Upper lobe of left lung (tissue), 6 donors: ENCODE data around the gene SOX21. TPM values are rescaled to one million over a fixed set of nuclear protein-coding genes. Genes with fewer than 3 reads are reported as not detected.

ENCODE experiments used
- ATAC-seq, 2 donors: fragments of 200-7000 bp; cut with Tn5 transposase; one replicate each; pipeline ENCODE4 v1.9.1; 2022; ENCODE audit warnings: mild to moderate bottlenecking in 2 of 2, moderate library complexity in 2 of 2; ENCODE audit not compliant: low FRiP score in 2 of 2
- DNase-seq, 2 donors: peaks; one replicate each; pipeline ENCODE4 v3.0.0-alpha.2; 2019 to 2020
- H3K27ac ChIP-seq, 4 donors: fragments of 200-600 bp; sonication (generic); one replicate each; pipeline ENCODE4 v1.5.1; 2016 to 2019
- H3K27me3 ChIP-seq, 4 donors: fragments of 200-600 bp; sonication (generic); one replicate each; pipeline ENCODE4 v1.5.1; 2017 to 2019
- H3K36me3 ChIP-seq, 4 donors: fragments of 200-600 bp; sonication (generic); one replicate each; pipeline ENCODE4 v1.5.1; 2016 to 2019
- H3K4me1 ChIP-seq, 4 donors: fragments of 200-600 bp; sonication (generic); one replicate each; pipeline ENCODE4 v1.5.1; 2018 to 2019
- H3K4me3 ChIP-seq, 4 donors: fragments of 200-600 bp; sonication (generic); one replicate each; pipeline ENCODE4 v1.5.1; 2017 to 2019; ENCODE audit warnings: mild to moderate bottlenecking in 2 of 4, moderate library complexity in 1 of 4
- H3K9me3 ChIP-seq, 4 donors: fragments of 200-600 bp; sonication (generic); one replicate each; pipeline ENCODE4 v1.5.1; 2018 to 2019
- CTCF ChIP-seq, 6 experiments: fragments of 450-650 bp in 4 of 6; fragments of 200-600 bp in 2 of 6; sonication (generic) in 2 of 6; IDR thresholded peaks; one replicate each; pipeline ENCODE4 v1.5.1; 2016 to 2019; ENCODE audit warnings: antibody characterized with exemption in 6 of 6
- EP300 ChIP-seq, 4 donors: sonication (generic); formaldehyde crosslinking; IDR thresholded peaks; one replicate each; pipeline ENCODE4 v1.5.1; 2017; ENCODE audit warnings: antibody characterized with exemption in 4 of 4, control low read depth in 2 of 4
- POLR2A ChIP-seq, 4 donors: fragments of 450-650 bp; IDR thresholded peaks; one replicate each; pipeline ENCODE4 v1.5.1; 2016 to 2017; ENCODE audit warnings: antibody characterized with exemption in 4 of 4, mild to moderate bottlenecking in 2 of 4
- POLR2AphosphoS5 ChIP-seq, 2 donors: sonication (generic); formaldehyde crosslinking; IDR thresholded peaks; one replicate each; pipeline ENCODE4 v1.5.1; 2017; ENCODE audit warnings: antibody characterized with exemption in 2 of 2
- WGBS, 2 donors: methylation state at CpG; one replicate each; pipeline ENCODE4 v1.1.5; 2017 to 2018; 5-methylcytosine and 5-hydroxymethylcytosine counted together
- total RNA-seq, 6 donors: library from RNA; depleted of rRNA in 4 of 6; stranded (reverse); fragments of >200 nt in 4 of 6; gene quantifications; one replicate each; pipeline versions ENCODE4 v1.1.0 to v1.2.1, GENCODE V29; 2016 to 2021
- donor health status: DM: no; HTN: no; CAD: no; lungs with moderate emphysema.
- donor health status: DM: no; HTN: yes; CAD: no; lungs with severe emphysema.

SOX21 gene
- total RNA-seq, 6 donors from 2014 or later = 0.13 to 0.79 TPM; not detected in 4

DNA sequence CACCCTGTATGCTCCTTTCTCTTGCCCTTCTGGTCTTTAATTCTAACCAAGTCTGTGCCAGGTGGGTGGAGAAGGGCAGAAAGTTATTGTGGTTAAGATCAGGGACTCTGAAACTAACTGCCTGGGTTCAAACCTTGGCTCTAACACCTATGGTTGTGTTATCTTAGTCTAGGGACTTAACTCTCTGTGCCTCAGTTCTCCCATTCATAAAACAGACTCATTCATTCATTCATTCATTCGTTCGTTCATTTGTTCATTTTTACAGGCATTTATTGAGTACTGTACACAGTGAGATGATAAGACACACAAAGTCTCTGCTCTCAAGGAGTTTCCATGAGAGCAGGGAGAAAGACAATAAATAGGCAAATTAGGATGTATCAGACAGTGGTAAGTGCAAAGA is 30.1 kb downstream of the SOX21 start:
- WGBS, 2 donors = 69 to 92% methylated on average over 2 of the region's 2 CpGs
- Histone ChIP-seq H3K36me3 (no peaks in the 10 kb centered on the region), H3K4me3 (no peak overlapping the region), H3K27ac (no peak overlapping the region), H3K4me1 (no peaks in the 10 kb centered on the region), H3K27me3 (no peaks in the 10 kb centered on the region), H3K9me3 (no peaks in the 10 kb centered on the region)
- DNase-seq = no peak
- ATAC-seq = no peak
- TF ChIP-seq POLR2A (IDR thresholded peaks at IDR 0.05) = no peak
- no peak for TF ChIP-seq EP300 (IDR thresholded peaks at IDR 0.05)

DNA sequence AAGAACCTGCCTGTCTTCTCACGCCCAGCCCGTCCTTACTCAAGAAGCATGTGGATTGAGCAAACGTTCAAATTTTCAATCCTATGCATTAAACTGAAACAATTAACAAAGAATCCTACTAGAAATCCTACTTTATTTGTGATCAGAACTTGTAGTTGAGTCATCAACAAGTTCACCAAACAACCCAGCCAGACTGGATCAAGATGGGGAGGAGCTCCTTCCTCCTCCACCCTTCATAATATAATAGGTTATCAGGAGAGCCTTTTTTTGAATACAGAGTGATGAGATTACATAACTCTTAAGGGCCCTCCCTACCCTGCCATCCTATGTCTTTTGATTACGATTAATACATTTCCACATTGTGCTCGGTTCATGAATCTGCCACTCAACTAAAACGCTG is 32.7 kb downstream of the SOX21 start:
- DNase-seq (no peak), ATAC-seq (no peak)
- 77 to 87% methylated on average over 6 of the region's 6 CpGs for WGBS, 2 donors
- no peaks in the 10 kb centered on the region for H3K36me3 ChIP-seq
- no peak overlapping the region for H3K27ac ChIP-seq
- no peaks in the 10 kb centered on the region for H3K9me3 ChIP-seq
- H3K4me1 ChIP-seq = no peaks in the 10 kb centered on the region
- H3K27me3 ChIP-seq = no peaks in the 10 kb centered on the region
- no peak overlapping the region for H3K4me3 ChIP-seq
- TF ChIP-seq CTCF (IDR thresholded peaks at IDR 0.05) = no peak
- TF ChIP-seq POLR2AphosphoS5 (IDR thresholded peaks at IDR 0.05) = no peak
- no peak for TF ChIP-seq POLR2A (IDR thresholded peaks at IDR 0.05)

DNA sequence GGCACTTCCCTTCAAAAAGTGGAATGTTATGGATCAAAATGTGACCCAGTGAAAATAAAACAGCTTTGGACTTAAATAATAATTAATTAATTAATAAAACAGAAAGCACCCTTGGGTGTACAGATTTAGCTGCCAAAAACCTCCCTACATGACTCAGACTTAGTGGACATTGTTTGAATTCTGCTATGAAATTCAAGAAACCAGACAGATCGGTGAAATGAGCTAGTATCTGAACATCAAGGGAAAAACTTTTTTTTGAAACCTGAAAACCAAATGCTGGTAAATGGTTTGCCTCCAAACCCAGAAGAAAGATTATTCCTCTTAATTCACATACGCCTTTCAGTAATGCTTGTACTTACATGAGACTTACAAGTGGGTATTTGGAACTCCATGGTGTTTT is 33.5 kb downstream of the SOX21 start:
- Histone ChIP-seq H3K27ac (no peak overlapping the region), H3K4me3 (no peak overlapping the region), H3K9me3 (no peaks in the 10 kb centered on the region), H3K27me3 (no peaks in the 10 kb centered on the region), H3K36me3 (no peaks in the 10 kb centered on the region), H3K4me1 (no peaks in the 10 kb centered on the region)
- no peak for DNase-seq
- TF ChIP-seq CTCF (IDR thresholded peaks at IDR 0.05) = no peak
- TF ChIP-seq POLR2A (IDR thresholded peaks at IDR 0.05) = no peak
- no peak for TF ChIP-seq EP300 (IDR thresholded peaks at IDR 0.05)
- WGBS, 2 donors = 83 to 86% methylated on average over 2 of the region's 2 CpGs
- ATAC-seq = no peak

- TF ChIP-seq POLR2AphosphoS5 (IDR thresholded peaks at IDR 0.05) = no peak
- no peak for TF ChIP-seq EP300 (IDR thresholded peaks at IDR 0.05)
- TF ChIP-seq CTCF (IDR thresholded peaks at IDR 0.05) = no peak
- no peak for TF ChIP-seq POLR2A (IDR thresholded peaks at IDR 0.05)
- ATAC-seq (no peak), DNase-seq (no peak)
- no peaks in the 10 kb centered on the region for H3K36me3 ChIP-seq
- no peak overlapping the region for H3K4me3 ChIP-seq
- H3K27me3 ChIP-seq = no peaks in the 10 kb centered on the region
- no peaks in the 10 kb centered on the region for H3K4me1 ChIP-seq
- H3K9me3 ChIP-seq = no peaks in the 10 kb centered on the region
- H3K27ac ChIP-seq = no peak overlapping the region
- 80 to 87% methylated on average over 2 of the region's 2 CpGs for WGBS, 2 donors
These were observed 34.5 kb downstream of the SOX21 start for GRCh38 chr13:94677799-94678198.

DNA sequence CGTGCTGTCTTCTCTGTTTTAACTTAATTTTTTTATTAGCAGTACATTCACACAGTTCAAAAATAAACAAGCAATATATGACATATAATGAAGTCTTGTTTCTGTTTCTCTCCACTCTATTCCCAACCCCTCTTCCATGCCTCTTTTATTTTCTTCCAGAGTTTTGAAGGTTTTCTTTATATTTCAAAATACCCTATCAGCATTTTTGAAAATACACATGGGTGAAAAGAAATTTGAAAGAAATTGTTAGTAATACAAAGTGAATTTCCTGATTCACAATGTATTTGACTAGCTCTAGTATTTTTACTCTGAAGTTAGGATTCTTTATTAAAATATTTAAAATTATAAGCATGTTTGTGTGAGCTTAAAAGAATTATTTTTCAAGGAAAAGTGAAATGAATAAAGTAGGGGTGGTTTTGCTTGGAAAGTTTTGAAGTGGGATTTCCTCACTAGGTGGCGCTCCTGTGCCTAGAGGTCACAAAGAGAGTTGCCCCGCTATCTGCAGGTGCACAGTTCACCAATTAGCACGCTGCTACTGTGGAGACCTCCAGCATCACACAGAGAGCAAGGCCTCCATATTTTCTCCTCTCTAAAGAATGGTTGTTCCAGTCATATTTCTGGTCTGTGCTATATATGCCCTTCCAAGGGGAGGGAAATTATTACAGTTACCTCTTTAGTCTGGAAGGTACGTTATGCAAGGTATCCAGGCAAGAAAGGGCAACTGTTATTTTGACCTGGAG is 37.6 kb downstream of the SOX21 start:
- 32% methylated on average over 5 of the region's 5 CpGs for WGBS, 2 donors
- Histone ChIP-seq H3K36me3 (no peaks in the 10 kb centered on the region), H3K9me3 (no peaks in the 10 kb centered on the region), H3K4me1 (no peaks in the 10 kb centered on the region), H3K27me3 (no peaks in the 10 kb centered on the region), H3K27ac (no peak overlapping the region), H3K4me3 (no peak overlapping the region)
- DNase-seq = peak in 1 of 2 donors; percentile 40
- ATAC-seq = no peak
- TF ChIP-seq EP300 (IDR thresholded peaks at IDR 0.05) = no peak
- TF ChIP-seq CTCF (IDR thresholded peaks at IDR 0.05) = peak in 5 of 6 experiments; percentile 31 to 49 (median 43)
- no peak for TF ChIP-seq POLR2A (IDR thresholded peaks at IDR 0.05)
